GM21360 (cell line): Measurements from ENCODE around the gene METTL24.
"Not testable (repeated sequence)": the region's sequence is repeated elsewhere in the genome, so short reads cannot be mapped to it uniquely, and the experiment has no call there.

Experiments used
- ATAC-seq: cut with Tn5 transposase; IDR thresholded peaks from one replicate; pipeline ENCODE4 v1.9.1; 2021; ENCODE audit warnings: mild to moderate bottlenecking, moderate library complexity; ENCODE audit not compliant: unreplicated experiment

The METTL24 gene

GRCh38 chr6:110317646-110318045 is 40.5 kb downstream of the METTL24 start:
- no peak for ATAC-seq

- no peak for ATAC-seq
These were observed 41.0 kb downstream of the METTL24 start for GRCh38 chr6:110317189-110317588.

GRCh38 chr6:110315869-110316398 is 42.2 kb downstream of the METTL24 start:
- ATAC-seq = no peak

GRCh38 chr6:110315207-110315868 is 42.8 kb downstream of the METTL24 start:
- ATAC-seq = no peak

- ATAC-seq = no peak
These were observed 47.2 kb downstream of the METTL24 start for GRCh38 chr6:110310861-110311446.

- ATAC-seq = not testable (repeated sequence)
These were observed 48.7 kb downstream of the METTL24 start for GRCh38 chr6:110309432-110309831.

GRCh38 chr6:110307368-110307767 is 50.8 kb downstream of the METTL24 start:
- ATAC-seq = no peak

- not testable (repeated sequence) for ATAC-seq
These were observed 52.3 kb downstream of the METTL24 start for GRCh38 chr6:110305832-110306231.

GRCh38 chr6:110303692-110304091 is 54.5 kb downstream of the METTL24 start:
- ATAC-seq = not testable (repeated sequence)

- no peak for ATAC-seq
These were observed 59.2 kb downstream of the METTL24 start for GRCh38 chr6:110298916-110299315.

GRCh38 chr6:110298411-110298810 is 59.7 kb downstream of the METTL24 start:
- ATAC-seq = no peak

- ATAC-seq = no peak
These were observed 61.7 kb downstream of the METTL24 start for GRCh38 chr6:110296241-110297025.

- no peak for ATAC-seq
These were observed 62.5 kb downstream of the METTL24 start for GRCh38 chr6:110295451-110296165.

GRCh38 chr6:110287462-110288341 is 70.4 kb downstream of the METTL24 start:
- ATAC-seq = no peak

GRCh38 chr6:110285306-110286060 is 72.7 kb downstream of the METTL24 start:
- ATAC-seq = no peak

- ATAC-seq = no peak
These were observed 73.3 kb downstream of the METTL24 start for GRCh38 chr6:110284855-110285254.

GRCh38 chr6:110283657-110284056 is 74.5 kb downstream of the METTL24 start:
- ATAC-seq = no peak

- ATAC-seq = no peak
These were observed 75.7 kb downstream of the METTL24 start for GRCh38 chr6:110282412-110282811.

GRCh38 chr6:110277100-110277665 is 81.0 kb downstream of the METTL24 start:
- no peak for ATAC-seq
